ENCODE measurements around the gene GUCY1A2.
"Not testable (repeated sequence)": the region's sequence is repeated elsewhere in the genome, so short reads cannot be mapped to it uniquely, and the experiment has no call there.

The GUCY1A2 gene

GRCh38 chr11:106834567-106834966 lies 183.7 kb downstream of the GUCY1A2 start:
- DNase-seq (ENCODE audit: low spot score) = no peak

GRCh38 chr11:106828976-106829375 lies 189.3 kb downstream of the GUCY1A2 start:
- DNase-seq (ENCODE audit: low spot score) = no peak

- DNase-seq (ENCODE audit: low spot score) = no peak
Observed at GRCh38 chr11:106828576-106828975, 189.7 kb downstream of the GUCY1A2 start.

GRCh38 chr11:106827687-106828086 lies 190.6 kb downstream of the GUCY1A2 start:
- no peak for DNase-seq (ENCODE audit: low spot score)

- DNase-seq (ENCODE audit: low spot score) = not testable (repeated sequence)
Observed at GRCh38 chr11:106826558-106826957, 191.7 kb downstream of the GUCY1A2 start.

- no peak for DNase-seq (ENCODE audit: low spot score)
Observed at GRCh38 chr11:106821826-106822225, 196.4 kb downstream of the GUCY1A2 start.

- DNase-seq (ENCODE audit: low spot score) = no peak
Observed at GRCh38 chr11:106821291-106821690, 197.0 kb downstream of the GUCY1A2 start.

- DNase-seq (ENCODE audit: low spot score) = no peak
Observed at GRCh38 chr11:106818443-106818842, 199.8 kb downstream of the GUCY1A2 start.

GRCh38 chr11:106815209-106815608 lies 203.1 kb downstream of the GUCY1A2 start:
- no peak for DNase-seq (ENCODE audit: low spot score)

GRCh38 chr11:106813806-106814205 lies 204.5 kb downstream of the GUCY1A2 start:
- DNase-seq (ENCODE audit: low spot score) = no peak

GRCh38 chr11:106794058-106794457 lies 224.2 kb downstream of the GUCY1A2 start:
- DNase-seq (ENCODE audit: low spot score) = no peak

- DNase-seq (ENCODE audit: low spot score) = no peak
Observed at GRCh38 chr11:106789406-106789805, 228.9 kb downstream of the GUCY1A2 start.

- DNase-seq (ENCODE audit: low spot score) = no peak
Observed at GRCh38 chr11:106787454-106787853, 230.8 kb downstream of the GUCY1A2 start.

- no peak for DNase-seq (ENCODE audit: low spot score)
Observed at GRCh38 chr11:106785913-106786650, 232.2 kb downstream of the GUCY1A2 start.

- DNase-seq (ENCODE audit: low spot score) = not testable (repeated sequence)
Observed at GRCh38 chr11:106777302-106777701, 241.0 kb downstream of the GUCY1A2 start.

GRCh38 chr11:106770489-106771085 lies 247.7 kb downstream of the GUCY1A2 start:
- DNase-seq (ENCODE audit: low spot score) = no peak

- DNase-seq (ENCODE audit: low spot score) = no peak
Observed at GRCh38 chr11:106765469-106766258, 252.6 kb downstream of the GUCY1A2 start.

- DNase-seq (ENCODE audit: low spot score) = no peak
Observed at GRCh38 chr11:106763501-106763900, 254.8 kb downstream of the GUCY1A2 start.

GRCh38 chr11:106761745-106762144 lies 256.5 kb downstream of the GUCY1A2 start:
- no peak for DNase-seq (ENCODE audit: low spot score)

GRCh38 chr11:106761240-106761639 lies 257.0 kb downstream of the GUCY1A2 start:
- no peak for DNase-seq (ENCODE audit: low spot score)

- DNase-seq (ENCODE audit: low spot score) = no peak
Observed at GRCh38 chr11:106748059-106748458, 270.2 kb downstream of the GUCY1A2 start.

- no peak for DNase-seq (ENCODE audit: low spot score)
Observed at GRCh38 chr11:106745941-106746340, 272.3 kb downstream of the GUCY1A2 start.

- no peak for DNase-seq (ENCODE audit: low spot score)
Observed at GRCh38 chr11:106733635-106734034, 284.6 kb downstream of the GUCY1A2 start.
